ENCODE results near the gene DIDO1.

Gene DIDO1

GRCh38 chr20:62907384-62908317, 18.7 kb downstream of the DIDO1 start:
- no peak for DNase-seq

GRCh38 chr20:62906647-62907375, 19.5 kb downstream of the DIDO1 start:
- DNase-seq: no peak

DNA sequence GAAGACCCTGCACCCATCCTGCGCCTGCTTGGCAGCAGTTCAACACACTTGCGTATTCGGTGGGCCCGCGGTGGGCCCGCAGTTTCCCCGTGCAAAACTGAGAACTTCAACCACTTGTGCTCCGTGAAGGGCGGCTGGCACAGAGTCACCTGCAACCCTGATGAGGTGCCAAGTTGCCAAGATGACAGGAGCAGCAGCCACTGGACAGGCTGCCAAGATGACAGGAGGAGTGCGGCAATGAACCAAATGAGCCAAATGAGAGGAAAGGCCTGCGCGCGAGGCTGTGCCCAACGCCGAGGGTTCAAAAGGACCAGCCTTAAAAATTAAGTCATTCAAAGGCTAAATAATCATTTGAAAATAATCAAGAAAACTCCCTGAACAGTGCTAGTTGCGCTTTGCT, 20.1 kb downstream of the DIDO1 start:
- DNase-seq: no peak

DNA sequence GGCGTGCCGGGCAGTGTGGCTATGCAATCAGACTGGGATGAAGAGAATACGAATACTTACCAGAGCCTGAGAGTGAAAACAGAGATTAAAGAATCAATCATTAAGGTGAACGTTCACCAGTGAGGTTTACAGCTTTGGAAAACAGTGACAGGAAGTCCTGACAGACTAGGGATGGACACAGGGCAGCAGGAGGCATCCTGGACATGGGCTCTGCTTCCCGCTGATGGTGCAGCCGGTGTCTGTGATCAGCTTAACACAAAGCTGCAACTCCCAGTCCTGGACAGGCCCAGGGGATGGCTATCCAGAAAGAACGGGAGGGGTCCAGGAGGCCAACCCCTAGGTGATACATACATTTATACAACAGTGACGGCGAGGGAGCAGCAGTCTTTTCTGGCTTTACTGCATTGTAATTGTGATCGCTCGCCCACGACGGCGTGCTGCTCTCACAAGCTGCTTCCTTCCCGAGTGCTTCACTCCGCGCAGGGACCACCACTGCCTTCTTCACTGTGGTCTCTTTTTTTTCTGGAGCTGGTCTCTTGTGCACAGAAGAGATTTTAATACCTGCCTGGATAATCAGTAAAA, 20.7 kb downstream of the DIDO1 start:
- DNase-seq: no peak

DNA sequence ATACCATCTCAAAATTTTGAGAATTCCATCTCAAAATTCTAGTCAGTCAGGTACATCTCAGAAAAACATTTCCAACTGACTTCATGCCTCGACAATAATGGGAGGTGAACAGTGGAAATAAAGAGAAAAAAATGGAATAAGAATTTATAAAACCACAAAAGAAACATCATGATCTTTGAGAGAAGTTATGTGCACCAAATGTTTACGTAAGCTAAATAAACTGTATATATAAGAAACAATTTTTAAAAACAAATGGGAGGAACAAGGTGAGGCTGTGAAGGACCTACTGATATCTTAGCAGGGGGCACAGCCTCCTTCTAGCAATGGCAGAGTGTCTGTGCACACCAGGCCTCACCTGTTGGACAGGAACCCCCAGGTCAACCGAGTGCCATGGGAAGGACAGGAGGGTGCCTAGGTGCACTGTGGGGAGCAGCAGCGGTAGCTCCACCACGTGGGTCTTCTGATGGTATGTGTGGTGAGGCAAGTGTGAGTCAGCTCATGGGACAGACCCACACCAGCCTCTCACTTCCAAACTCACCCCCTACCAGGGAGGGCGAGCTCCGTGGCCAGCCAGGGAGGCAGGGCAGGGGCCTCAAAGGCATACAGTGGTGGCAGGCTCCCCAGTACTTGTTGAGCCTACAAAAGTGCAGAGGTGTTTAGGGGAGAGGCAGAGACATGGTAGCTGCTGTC, 23.2 kb downstream of the DIDO1 start:
- DNase-seq: no peak

GRCh38 chr20:62901891-62902290, 24.4 kb downstream of the DIDO1 start:
- DNase-seq: no peak

DNA sequence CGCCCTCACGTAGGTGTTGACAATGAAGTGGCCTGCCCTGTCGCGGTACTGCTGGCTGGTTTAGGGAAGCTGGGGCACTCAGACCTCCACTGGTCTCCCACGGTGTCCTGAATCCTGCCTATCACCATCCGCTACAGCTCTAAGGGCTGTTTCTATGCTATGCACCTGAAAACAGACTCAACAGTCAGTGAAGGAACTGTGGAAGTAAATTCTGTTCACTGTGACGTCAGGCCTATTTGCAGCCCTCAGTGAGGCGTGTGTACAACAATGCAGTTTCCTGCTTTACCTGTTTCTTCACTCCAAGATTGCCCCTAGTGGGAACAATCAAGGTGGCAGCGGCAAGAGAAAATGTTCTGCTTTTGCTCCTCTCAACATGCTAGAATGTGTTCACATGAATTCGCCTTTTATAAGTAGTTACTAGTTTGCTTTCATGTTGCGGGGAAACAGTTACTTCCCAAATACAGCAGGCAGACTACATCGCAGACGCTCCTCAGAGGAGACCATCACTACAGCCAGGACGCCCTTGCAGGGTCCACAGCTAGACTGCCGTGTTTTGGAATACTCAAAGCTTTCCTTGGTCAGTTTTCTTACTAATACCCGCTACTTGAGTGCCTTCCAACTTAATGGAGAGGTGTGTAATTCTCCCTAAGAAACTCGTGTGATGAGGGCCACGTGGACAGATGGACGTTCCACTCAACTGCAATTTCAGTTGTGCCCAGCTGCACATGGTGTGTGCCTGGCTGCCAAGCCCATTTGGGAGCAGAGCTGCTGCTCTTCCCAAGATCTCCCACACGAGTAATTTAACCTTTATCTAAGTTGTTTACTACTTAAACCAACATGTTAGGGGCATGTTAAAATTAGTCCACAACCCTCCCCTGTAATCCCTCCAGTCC, 25.4 kb downstream of the DIDO1 start:
- DNase-seq: no peak

GRCh38 chr20:62900052-62900691, 26.1 kb downstream of the DIDO1 start:
- peak; percentile 43 for DNase-seq

- DNase-seq: no peak
Observed at GRCh38 chr20:62899633-62900051, 26.7 kb downstream of the DIDO1 start.

DNA sequence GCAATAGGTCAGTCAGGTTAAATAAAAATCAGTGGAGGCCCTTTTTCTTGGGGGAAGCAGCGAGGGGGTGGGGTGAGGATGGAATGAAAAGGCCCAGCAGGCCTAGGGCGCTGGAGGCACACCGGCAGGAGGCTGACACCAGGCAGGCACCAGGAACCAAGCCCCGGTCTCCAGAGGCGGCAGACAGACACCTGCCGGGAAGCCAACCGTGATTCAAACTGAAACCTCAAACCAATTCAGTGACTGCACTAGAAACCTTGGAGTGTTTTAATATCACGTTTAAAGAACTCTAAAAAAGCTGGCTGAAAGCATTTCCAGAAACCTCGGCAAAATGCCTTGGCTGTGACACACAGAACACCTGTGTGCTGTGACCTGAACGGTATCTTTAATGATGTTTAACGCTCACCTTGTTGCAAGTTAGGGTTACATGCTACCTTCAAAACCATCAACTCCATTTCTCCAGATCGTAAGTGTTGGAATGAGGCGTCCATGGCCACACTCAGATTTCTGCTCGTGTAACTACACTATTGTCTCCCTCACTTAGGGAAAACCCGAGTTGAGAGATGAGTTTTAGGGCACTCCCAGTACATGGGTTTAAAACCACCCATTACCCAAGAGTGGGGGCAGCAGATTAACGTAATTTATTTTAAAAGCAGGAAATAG, 27.2 kb downstream of the DIDO1 start:
- DNase-seq: no peak

- no peak for DNase-seq
Observed at GRCh38 chr20:62898093-62898964, 28.0 kb downstream of the DIDO1 start.

DNA sequence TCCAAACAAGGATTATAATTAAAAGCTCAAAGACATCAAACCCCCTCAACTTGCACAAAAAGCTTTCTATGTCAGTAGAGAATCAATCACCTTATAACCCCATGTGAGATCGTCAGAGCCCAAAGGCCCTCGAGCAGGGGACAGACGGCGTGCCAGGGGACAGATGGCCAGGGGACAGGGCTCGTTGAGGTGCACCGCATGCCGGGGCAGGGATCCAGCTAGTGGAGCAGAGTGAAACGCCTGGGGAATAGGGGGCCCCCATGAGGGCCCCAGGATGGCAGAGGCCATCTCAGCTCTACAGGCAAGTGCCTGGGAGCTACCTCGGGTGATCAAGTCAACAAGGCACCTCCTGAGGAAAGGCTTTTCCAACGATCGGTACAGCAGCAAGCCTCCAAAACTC, 28.6 kb downstream of the DIDO1 start:
- DNase-seq: no peak

- DNase-seq: no peak
Observed at GRCh38 chr20:62896526-62896925, 29.8 kb downstream of the DIDO1 start.

GRCh38 chr20:62895539-62895938, 30.8 kb downstream of the DIDO1 start:
- DNase-seq: no peak

GRCh38 chr20:62894261-62894660, 32.0 kb downstream of the DIDO1 start:
- no peak for DNase-seq

- no peak for DNase-seq
Observed at GRCh38 chr20:62893700-62894099, 32.6 kb downstream of the DIDO1 start.

GRCh38 chr20:62892348-62893304, 33.7 kb downstream of the DIDO1 start:
- no peak for DNase-seq

- no peak for DNase-seq
Observed at GRCh38 chr20:62891111-62891510, 35.2 kb downstream of the DIDO1 start.

DNA sequence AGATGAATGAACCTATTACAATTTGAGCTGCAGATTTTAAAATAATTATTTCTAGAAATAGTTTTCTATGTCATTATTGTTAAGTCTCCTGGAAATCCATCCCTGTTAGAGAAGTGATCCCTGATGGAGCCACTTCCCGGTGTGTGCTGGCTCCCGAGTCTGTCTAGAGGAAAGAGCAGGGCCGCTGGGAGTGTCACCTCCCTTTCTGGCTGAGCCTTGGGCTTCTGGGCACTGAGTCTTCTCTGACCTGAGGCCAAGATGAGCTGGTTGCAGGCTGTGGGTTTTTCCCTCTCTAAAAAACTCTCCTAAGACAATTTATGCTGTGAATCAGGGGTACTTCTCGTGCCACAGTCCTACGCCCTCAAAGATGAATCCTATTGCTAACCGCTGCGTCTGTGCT, 35.9 kb downstream of the DIDO1 start:
- DNase-seq: no peak
